ENCODE data around the gene PSMD11. TPM values are rescaled to one million over a fixed set of nuclear protein-coding genes. Genes with fewer than 3 reads are reported as not detected.

PSMD11 gene
- total RNA-seq, 1 experiment from 2014 or later: 212 TPM

DNA sequence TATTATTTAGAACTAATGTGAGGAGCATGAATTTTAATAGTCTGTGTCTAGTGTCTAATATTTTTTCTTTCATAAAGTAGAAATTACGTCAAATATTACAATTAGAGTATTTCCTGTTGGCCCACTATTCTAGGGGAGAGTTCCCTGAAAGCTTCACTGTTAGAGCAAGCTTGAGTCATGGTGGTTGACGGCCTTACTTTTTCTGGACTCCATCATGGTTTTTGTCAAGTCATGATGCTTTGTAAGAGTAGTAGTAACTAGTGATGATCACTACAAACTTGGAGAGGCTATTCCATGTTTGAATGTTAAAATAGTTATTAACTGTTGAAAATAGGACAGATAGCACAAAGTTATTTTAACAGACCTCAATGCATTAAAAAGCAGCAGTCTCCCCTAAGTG lies 1.7 kb downstream of the PSMD11 start:
- intact Hi-C loops (cut with micrococcal nuclease; ENCODE audit: unreplicated experiment): no loop called here

DNA sequence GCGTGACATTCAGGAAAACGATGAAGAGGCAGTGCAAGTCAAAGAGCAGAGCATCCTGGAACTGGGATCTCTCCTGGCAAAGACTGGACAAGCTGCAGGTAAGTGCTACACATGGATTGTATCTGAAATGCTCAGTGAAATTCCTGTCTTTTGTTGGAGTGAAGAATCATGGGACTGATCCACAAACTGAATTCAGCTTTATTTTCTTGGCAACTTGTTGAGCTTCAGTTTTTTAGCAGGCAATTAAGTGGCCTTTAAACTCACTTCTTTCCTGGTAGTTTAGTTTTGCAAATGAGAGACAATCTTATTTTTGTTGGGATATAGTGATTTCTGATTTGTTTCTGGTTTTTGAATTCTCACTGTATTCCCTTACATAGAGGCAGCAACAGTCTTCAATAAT lies 2.6 kb downstream of the PSMD11 start:
- peaks cover 37% of the 10 kb centered on the region for H3K36me3 ChIP-seq (ENCODE audit: control insufficient read depth, insufficient read depth, low read length)
- TF ChIP-seq REST (IDR thresholded peaks at IDR 0.05; ENCODE audit: insufficient read depth in 1 of 2, low read depth in 2 of 2, low read length in 1 of 2): no peak
- TF ChIP-seq SIN3A (IDR thresholded peaks at IDR 0.05; ENCODE audit: borderline replicate concordance, insufficient read depth, low read depth, low read length): no peak
- no peak for TF ChIP-seq POLR2AphosphoS5 (IDR thresholded peaks at IDR 0.05; ENCODE audit: low read depth, low read length)
- no peak for TF ChIP-seq CTCF (IDR thresholded peaks at IDR 0.05)
- ChIA-PET POLR2A (interaction anchor here (0.7 kb wide), 1 partner anchor 10 kb away, joined by 5 read pairs; no protein-coding TSS in a partner anchor), CTCF (interaction anchor here (0.7 kb wide), 1 partner anchor 59 kb away, joined by 3 read pairs; no protein-coding TSS in a partner anchor)
- peaks cover 13% of the 10 kb centered on the region for H3K4me1 ChIP-seq (ENCODE audit: control insufficient read depth, insufficient read depth, low read length)
- ATAC-seq (no peak), DNase-seq (ENCODE audit: low read depth, low spot score) (no peak)
- intact Hi-C loops (cut with micrococcal nuclease; ENCODE audit: unreplicated experiment) (no loop called here), in situ Hi-C loops (cut with HindIII; ENCODE audit: low pct_unique_long_range_greater_than_20kb, low sequenced_read_pairs) (no loop called here)
- H3K27ac ChIP-seq (ENCODE audit: low read length): 0 out of 2 replicates have a peak overlapping the region, but pooled peaks have one; percentile 5
- BruUV-seq (replicated peaks): no TSS peak
- no peaks in the 10 kb centered on the region for H3K9me3 ChIP-seq (ENCODE audit: control insufficient read depth, insufficient read depth, low read depth, low read length)
- no peaks in the 10 kb centered on the region for H3K27me3 ChIP-seq (ENCODE audit: control insufficient read depth, insufficient read depth, low read length)
- H3K4me3 ChIP-seq (ENCODE audit: low read depth in 2 of 2, low read length in 2 of 2): no peak overlapping the region

More for the DNA sequence above, 1.7 kb downstream of the PSMD11 start:
- H3K4me3 ChIP-seq (ENCODE audit: low read depth in 2 of 2, low read length in 2 of 2): peak overlapping the region; percentile 64 to 99
- POLR2A ChIA-PET: no interaction called here
- TF ChIP-seq CTCF (IDR thresholded peaks at IDR 0.05): no peak
- no peak for TF ChIP-seq POLR2AphosphoS5 (IDR thresholded peaks at IDR 0.05; ENCODE audit: low read depth, low read length)
- no peak for TF ChIP-seq SIN3A (IDR thresholded peaks at IDR 0.05; ENCODE audit: borderline replicate concordance, insufficient read depth, low read depth, low read length)
- TF ChIP-seq REST (IDR thresholded peaks at IDR 0.05; ENCODE audit: insufficient read depth in 1 of 2, low read depth in 2 of 2, low read length in 1 of 2): no peak
- TF ChIP-seq TCF7L2 (IDR thresholded peaks at IDR 0.05; ENCODE audit: low read depth, low read length): no peak
- DNase-seq (ENCODE audit: low read depth, low spot score) (no peak), ATAC-seq (no peak)
- H3K36me3 ChIP-seq (ENCODE audit: control insufficient read depth, insufficient read depth, low read length): peaks cover 31% of the 10 kb centered on the region
- H3K27ac ChIP-seq (ENCODE audit: low read length): peak overlapping the region; percentile 92
- CTCF ChIA-PET: no interaction called here
- no TSS peak for BruUV-seq (replicated peaks)
- H3K27me3 ChIP-seq (ENCODE audit: control insufficient read depth, insufficient read depth, low read length): no peaks in the 10 kb centered on the region
- H3K4me1 ChIP-seq (ENCODE audit: control insufficient read depth, insufficient read depth, low read length): peaks cover 13% of the 10 kb centered on the region
- in situ Hi-C loops (cut with HindIII; ENCODE audit: low pct_unique_long_range_greater_than_20kb, low sequenced_read_pairs): no loop called here
- no peaks in the 10 kb centered on the region for H3K9me3 ChIP-seq (ENCODE audit: control insufficient read depth, insufficient read depth, low read depth, low read length)

Measured in Panc1 (cell line).